Gastroesophageal sphincter (tissue), 4 donors: ENCODE data around the gene PLPPR2. TPM values are rescaled to one million over a fixed set of nuclear protein-coding genes. Genes with fewer than 3 reads are reported as not detected.
"Not testable (repeated sequence)": the region's sequence is repeated elsewhere in the genome, so short reads cannot be mapped to it uniquely, and the experiment has no call there.

Experiments
- ATAC-seq: fragments of 150-250 bp; one replicate; pipeline ENCODE4 v1.9.1; 2016; ENCODE audit warnings: mild to moderate bottlenecking, moderate library complexity
- H3K27ac ChIP-seq, 4 donors: fragments of 200-600 bp; sonication (generic) in 3 of 4; 1 replicate in 3 of 4; 2 replicates in 1 of 4; pipeline ENCODE4 v1.5.1; 2016 to 2019
- H3K27me3 ChIP-seq: fragments of 200-600 bp; sonication (generic); one replicate; pipeline ENCODE4 v1.5.1; 2019
- H3K36me3 ChIP-seq, 2 donors: fragments of 200-600 bp; sonication (generic); one replicate each; pipeline ENCODE4 v1.5.1; 2019; ENCODE audit warnings: control low read depth in 1 of 2
- H3K4me1 ChIP-seq, 3 donors: fragments of 200-600 bp; sonication (generic); 1 replicate in 2 of 3; 2 replicates in 1 of 3; pipeline ENCODE4 v1.5.1; 2016 to 2019; ENCODE audit warnings: control low read depth in 2 of 3
- H3K4me3 ChIP-seq, 2 donors: fragments of 200-600 bp; sonication (generic); one replicate each; pipeline ENCODE4 v1.5.1; 2019; ENCODE audit warnings: mild to moderate bottlenecking in 1 of 2, moderate library complexity in 1 of 2
- H3K9me3 ChIP-seq, 3 donors: fragments of 200-600 bp; sonication (generic); one replicate each; pipeline ENCODE4 v1.5.1; 2017 to 2019; ENCODE audit warnings: control low read depth in 2 of 3
- EP300 ChIP-seq: sonication (generic); formaldehyde crosslinking; IDR thresholded peaks from one replicate; pipeline ENCODE4 v1.6.1; 2017; ENCODE audit warnings: antibody characterized with exemption, mild to moderate bottlenecking
- POLR2A ChIP-seq, 2 donors: fragments of 450-650 bp; IDR thresholded peaks; one replicate each; pipeline ENCODE4 v1.6.1; 2017; ENCODE audit warnings: antibody characterized with exemption in 2 of 2, mild to moderate bottlenecking in 2 of 2, moderate library complexity in 1 of 2
- POLR2AphosphoS5 ChIP-seq: sonication (generic); formaldehyde crosslinking; IDR thresholded peaks from one replicate; pipeline ENCODE4 v1.6.1; 2017; ENCODE audit warnings: antibody characterized with exemption
- WGBS, 2 donors: methylation state at CpG; one replicate each; pipeline ENCODE4 v1.1.5; 2018; ENCODE audit warnings: low coverage in 1 of 2; 5-methylcytosine and 5-hydroxymethylcytosine counted together
- total RNA-seq, 4 donors: library from RNA; depleted of rRNA; stranded (reverse); fragments of >200 nt; gene quantifications; one replicate each; pipeline ENCODE4 v1.1.0, GENCODE V29; 2016
- TF ChIP-seq, protein P1 (sequence below), 4 experiments: fragments of 200-600 bp in 2 of 4; fragments of 450-650 bp in 2 of 4; sonication (generic) in 1 of 4; IDR thresholded peaks; one replicate each; pipeline ENCODE4 v1.5.1; 2017 to 2019; ENCODE audit warnings: antibody characterized with exemption in 4 of 4, mild to moderate bottlenecking in 2 of 4, moderate library complexity in 2 of 4

PLPPR2 gene
- total RNA-seq, 4 donors from 2014 or later: 20.5 to 57.7 (median 44.9) TPM

DNA sequence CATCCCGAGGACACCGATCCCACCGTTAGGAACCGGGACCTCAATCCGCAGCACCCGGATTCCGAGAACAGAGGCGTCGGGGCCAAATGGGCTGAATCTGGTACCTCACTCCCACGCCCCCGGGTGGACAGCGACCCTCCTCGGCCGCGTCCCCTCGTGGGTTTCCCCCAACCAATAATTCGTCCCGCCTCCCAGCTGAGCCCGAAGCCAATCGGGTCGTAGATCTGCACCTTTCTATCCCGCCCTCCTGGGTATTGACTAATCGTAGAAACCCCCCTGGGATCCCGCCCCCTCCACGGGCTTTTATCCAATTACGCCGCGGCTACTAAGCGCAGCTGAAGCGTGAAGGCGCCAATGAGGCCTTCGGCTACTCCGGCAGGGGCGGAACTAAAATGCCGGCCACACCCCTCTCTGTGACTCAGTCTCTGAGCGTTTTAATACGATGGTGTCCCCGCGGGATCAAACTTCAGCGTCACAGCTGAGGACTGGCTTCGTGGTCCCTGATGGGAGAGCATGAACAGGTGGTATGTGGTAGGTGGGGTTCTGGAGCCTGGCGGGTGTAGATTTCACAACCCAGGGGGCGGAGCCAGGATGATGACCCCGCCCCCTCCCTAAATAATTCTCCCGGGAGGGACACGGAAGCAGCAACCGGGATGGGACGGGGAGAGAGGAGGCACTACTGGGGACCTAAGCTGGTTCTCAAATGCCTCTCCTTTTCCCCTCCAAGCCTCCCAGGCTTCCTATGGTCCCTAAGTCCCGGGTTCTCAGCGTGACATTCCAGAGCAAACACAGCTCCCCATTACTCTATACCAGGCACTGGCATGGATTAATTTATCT, 8.9 kb upstream of the PLPPR2 start, which contains the start of the genes CCDC159 and TMEM205:
Gene CCDC159, plus strand, starts transcription at position 416 of the 837 bp plus-strand sequence. Its CDS starts 88 bp downstream, at position 504.
Gene TMEM205, minus strand, starts transcription at position 165 of the 837 bp plus-strand sequence. CDS start 649 bp downstream, outside the sequence.
- Histone ChIP-seq H3K36me3 (peaks cover 0 to 32% of the 10 kb centered on the region in 2 donors), H3K27ac (peak within 1 kb of the TSS; percentile 83 to 96 (median 90)), H3K4me1 (peaks cover 0 to 45% (median 21%) of the 10 kb centered on the region in 3 donors), H3K27me3 (no peaks in the 10 kb centered on the region), H3K4me3 (peak within 1 kb of the TSS; percentile 74), H3K9me3 (peaks cover 0 to 8% (median 0%) of the 10 kb centered on the region in 3 donors)
- TF ChIP-seq, protein P1, sequence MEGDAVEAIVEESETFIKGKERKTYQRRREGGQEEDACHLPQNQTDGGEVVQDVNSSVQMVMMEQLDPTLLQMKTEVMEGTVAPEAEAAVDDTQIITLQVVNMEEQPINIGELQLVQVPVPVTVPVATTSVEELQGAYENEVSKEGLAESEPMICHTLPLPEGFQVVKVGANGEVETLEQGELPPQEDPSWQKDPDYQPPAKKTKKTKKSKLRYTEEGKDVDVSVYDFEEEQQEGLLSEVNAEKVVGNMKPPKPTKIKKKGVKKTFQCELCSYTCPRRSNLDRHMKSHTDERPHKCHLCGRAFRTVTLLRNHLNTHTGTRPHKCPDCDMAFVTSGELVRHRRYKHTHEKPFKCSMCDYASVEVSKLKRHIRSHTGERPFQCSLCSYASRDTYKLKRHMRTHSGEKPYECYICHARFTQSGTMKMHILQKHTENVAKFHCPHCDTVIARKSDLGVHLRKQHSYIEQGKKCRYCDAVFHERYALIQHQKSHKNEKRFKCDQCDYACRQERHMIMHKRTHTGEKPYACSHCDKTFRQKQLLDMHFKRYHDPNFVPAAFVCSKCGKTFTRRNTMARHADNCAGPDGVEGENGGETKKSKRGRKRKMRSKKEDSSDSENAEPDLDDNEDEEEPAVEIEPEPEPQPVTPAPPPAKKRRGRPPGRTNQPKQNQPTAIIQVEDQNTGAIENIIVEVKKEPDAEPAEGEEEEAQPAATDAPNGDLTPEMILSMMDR (IDR thresholded peaks at IDR 0.05): no peak
- TF ChIP-seq POLR2AphosphoS5 (peak; percentile 86), POLR2A (IDR thresholded peaks at IDR 0.05) (peak; percentile 47 to 75)
- peak; percentile 97 for ATAC-seq
- 0 to 3% methylated on average over 6 to 11 of the region's 50 CpGs for WGBS, 2 donors

DNA sequence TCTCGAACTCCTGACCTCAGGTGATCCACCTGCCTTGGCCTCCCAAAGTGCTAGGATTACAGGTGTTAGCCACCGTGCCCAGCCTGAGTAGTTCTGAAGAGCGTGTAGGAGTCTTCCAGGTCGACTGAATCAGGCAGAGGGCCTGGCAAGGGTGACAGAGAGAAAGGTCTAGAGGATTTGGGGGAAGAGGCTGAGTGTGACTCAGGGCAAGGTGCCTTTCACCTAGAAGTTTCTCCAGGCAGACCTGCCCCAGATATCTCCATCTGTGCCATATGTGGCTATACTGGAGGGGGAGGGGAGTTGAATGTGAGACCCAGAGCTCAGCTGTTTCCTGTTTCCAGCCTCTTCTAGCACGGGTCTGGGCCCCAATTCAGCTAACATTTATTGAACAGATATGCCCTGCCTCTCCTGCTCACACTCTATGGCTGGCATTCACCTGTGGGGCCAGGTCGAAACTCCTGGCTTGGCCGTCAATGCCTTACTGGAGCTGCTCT, 7.6 kb upstream of the PLPPR2 start:
- no peak overlapping the region for H3K4me3 ChIP-seq
- TF ChIP-seq, protein P1 (IDR thresholded peaks at IDR 0.05): no peak
- TF ChIP-seq EP300 (no peak), POLR2A (IDR thresholded peaks at IDR 0.05) (no peak), POLR2AphosphoS5 (no peak)
- H3K27ac ChIP-seq: peak overlapping the region in 3 of 4 donors; percentile 83 to 96 (median 92)

DNA sequence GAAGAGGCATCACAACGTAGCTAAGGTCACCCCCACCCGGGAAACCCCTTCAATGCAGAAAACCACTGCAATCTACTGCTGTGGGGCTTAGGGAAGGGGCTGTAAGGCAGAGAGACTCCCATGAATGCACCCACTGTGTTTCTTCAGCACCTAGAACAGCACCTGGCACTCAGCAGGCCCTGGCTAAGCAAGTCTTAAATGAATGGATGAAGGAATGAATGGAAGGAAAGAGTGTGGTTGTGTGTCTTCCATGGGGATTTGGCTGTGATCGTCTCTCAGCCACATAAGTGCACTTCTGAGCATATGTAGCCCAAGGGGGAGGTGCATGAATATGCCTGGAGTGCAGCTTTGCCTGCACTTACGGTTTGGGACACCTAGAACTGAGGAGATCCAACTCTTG, 6.1 kb upstream of the PLPPR2 start:
- TF ChIP-seq POLR2AphosphoS5: no peak
- no peak for TF ChIP-seq EP300
- Histone ChIP-seq H3K27ac (no peak overlapping the region), H3K4me3 (no peak overlapping the region), H3K36me3 (peaks cover 0 to 9% of the 10 kb centered on the region in 2 donors), H3K9me3 (peaks cover 0 to 8% (median 0%) of the 10 kb centered on the region in 3 donors), H3K27me3 (no peaks in the 10 kb centered on the region), H3K4me1 (peaks cover 0 to 28% (median 17%) of the 10 kb centered on the region in 3 donors)
- ATAC-seq: no peak
- 60% methylated on average over 1 of the region's 4 CpGs; no CpG with 5 or more reads in 1 of the 2 donors for WGBS, 2 donors

More for the DNA sequence above, 7.6 kb upstream of the PLPPR2 start:
- ATAC-seq: no peak
- Histone ChIP-seq H3K9me3 (peaks cover 0 to 8% (median 0%) of the 10 kb centered on the region in 3 donors), H3K36me3 (peaks cover 0 to 19% of the 10 kb centered on the region in 2 donors), H3K4me1 (peaks cover 0 to 44% (median 21%) of the 10 kb centered on the region in 3 donors), H3K27me3 (no peaks in the 10 kb centered on the region)
- WGBS, 2 donors: 33 to 100% methylated on average over 1 of the region's 7 CpGs

DNA sequence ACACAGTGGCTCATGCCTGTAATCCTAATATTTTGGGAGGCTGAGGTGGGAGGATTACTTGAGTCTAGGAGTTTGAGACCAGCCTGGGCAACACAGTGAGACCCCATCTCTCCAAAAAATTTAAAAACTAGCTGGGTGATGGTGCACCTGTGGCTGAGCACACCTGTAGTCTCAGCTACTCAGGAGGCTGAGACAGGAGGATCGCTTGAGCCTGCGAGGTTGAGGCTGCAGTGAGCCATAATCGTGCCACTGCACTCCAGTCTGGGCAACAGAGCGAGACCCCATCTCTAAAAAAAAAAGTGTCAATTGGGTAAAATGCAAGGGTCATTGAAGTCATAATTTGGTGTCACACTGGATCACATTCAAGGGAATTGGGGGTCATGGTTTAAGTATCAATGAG, 1.1 kb upstream of the PLPPR2 start:
- peaks cover 0 to 31% (median 10%) of the 10 kb centered on the region in 3 donors for H3K4me1 ChIP-seq
- not testable (repeated sequence) for H3K27ac ChIP-seq, H3K9me3 ChIP-seq, ATAC-seq, H3K27me3 ChIP-seq, H3K4me3 ChIP-seq
- 100% methylated on average over 4 of the region's 4 CpGs; no CpG with 5 or more reads in 1 of the 2 donors for WGBS, 2 donors
- H3K36me3 ChIP-seq: peaks cover 0 to 27% of the 10 kb centered on the region in 2 donors

DNA sequence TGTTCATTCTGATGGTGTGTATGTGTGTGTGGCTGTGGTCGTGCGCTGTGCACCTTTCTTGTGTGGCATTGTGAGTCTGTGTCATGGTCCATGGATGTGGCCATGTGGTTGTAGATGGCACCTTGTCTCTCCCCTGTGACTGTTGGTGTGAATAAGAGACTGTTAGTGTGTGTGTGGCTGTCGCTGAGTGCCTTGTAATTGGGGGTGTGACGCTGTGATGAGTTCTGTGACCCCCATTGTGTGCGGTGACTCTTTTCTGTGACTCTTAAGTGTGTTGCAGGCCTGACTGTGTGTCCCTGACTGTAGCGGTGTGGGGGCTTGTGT, 804 bp downstream of the PLPPR2 start:
- Histone ChIP-seq H3K4me3 (peak overlapping the region; percentile 76 to 92), H3K27ac (peak overlapping the region in 3 of 4 donors; percentile 80 to 86 (median 83)), H3K9me3 (no peaks in the 10 kb centered on the region), H3K27me3 (no peaks in the 10 kb centered on the region), H3K4me1 (peaks cover 0 to 31% (median 10%) of the 10 kb centered on the region in 3 donors), H3K36me3 (peaks cover 0 to 38% of the 10 kb centered on the region in 2 donors)
- 90% methylated on average over 4 of the region's 6 CpGs; no CpG with 5 or more reads in 1 of the 2 donors for WGBS, 2 donors
- no peak for TF ChIP-seq EP300
- no peak for ATAC-seq

DNA sequence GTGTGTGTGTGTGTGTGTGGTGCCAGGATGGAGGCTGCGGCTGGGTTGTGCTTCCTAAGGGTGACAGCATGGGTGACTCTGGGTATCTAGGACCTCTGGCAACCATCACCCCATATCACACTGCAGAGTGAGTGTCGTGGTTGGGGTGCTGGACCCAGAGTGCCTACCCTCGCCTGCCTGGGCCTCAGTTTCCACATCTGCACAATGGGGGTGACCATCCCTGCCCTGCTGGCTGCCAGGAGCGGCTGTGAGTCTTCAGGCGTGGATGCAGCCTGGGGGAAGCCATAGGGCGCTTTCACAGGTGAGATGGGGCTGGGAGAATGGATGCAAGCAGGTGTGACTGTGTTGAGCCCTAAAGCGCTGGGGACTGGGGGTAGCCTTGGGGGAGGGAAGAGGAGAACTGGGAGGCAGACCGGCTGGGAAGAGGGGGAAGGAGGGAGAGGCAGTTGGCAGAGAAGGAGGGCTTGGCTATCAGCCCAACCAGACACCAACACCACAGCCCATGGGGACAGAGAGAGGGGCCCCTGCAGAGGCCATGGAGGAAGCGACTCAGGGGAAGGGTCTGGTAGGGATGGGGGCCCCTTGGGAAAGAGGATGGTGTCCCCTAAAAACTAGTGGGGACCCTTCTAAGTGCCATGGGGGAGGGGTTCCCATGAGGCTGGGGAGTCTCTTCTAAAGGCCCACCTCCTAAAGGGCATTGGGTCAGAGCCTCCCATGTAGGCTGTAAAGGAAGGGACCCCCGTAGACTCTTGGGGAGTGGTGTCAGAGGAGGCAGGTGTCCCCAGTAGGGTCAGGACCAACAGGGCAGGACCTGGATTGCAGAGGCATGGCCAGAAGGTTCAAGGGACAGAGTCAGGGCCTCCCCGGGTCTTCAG, 1.7 kb downstream of the PLPPR2 start:
- WGBS, 2 donors: 52 to 60% methylated on average over 1 to 2 of the region's 11 CpGs

More for the DNA sequence above, 1.7 kb downstream of the PLPPR2 start:
- Histone ChIP-seq H3K27ac (peak overlapping the region in 2 of 4 donors; percentile 13 to 86), H3K27me3 (no peaks in the 10 kb centered on the region), H3K9me3 (no peaks in the 10 kb centered on the region), H3K4me1 (peaks cover 0 to 31% (median 10%) of the 10 kb centered on the region in 3 donors), H3K4me3 (no peak overlapping the region), H3K36me3 (peaks cover 0 to 47% of the 10 kb centered on the region in 2 donors)
- TF ChIP-seq POLR2AphosphoS5 (no peak), POLR2A (IDR thresholded peaks at IDR 0.05) (no peak), EP300 (no peak)
- TF ChIP-seq, protein P1 (IDR thresholded peaks at IDR 0.05): no peak
- ATAC-seq: no peak
